Measurements from ENCODE around the gene POMC. TPM values are rescaled to one million over a fixed set of nuclear protein-coding genes. Genes with fewer than 3 reads are reported as not detected.

Gene POMC
- total RNA-seq, 1 experiment from 2014 or later = not detected

DNA sequence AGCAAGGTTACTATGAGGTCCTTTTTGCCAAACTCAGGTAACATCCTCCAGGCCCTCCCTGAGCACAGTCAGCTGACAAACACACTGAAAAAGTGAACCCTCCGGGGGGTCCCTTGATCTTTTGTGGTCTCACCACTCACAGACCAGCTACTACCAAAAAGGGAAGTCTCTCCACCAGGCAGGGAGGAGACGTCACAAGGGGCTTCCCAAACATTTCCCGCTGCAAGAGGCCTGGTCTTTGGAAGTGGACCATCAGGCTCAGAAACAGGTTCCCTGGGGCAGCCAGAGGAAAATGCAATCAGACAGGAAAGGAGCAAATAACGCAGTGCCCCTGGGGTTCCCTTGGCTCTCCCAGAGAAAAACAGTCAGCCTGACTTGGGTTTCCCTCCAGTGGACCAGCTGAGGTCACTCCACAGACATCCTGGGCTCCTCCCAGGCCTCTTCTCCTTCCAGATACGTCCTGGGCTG lies 38.7 kb upstream of the POMC start (continued):
- TF ChIP-seq, protein P1, sequence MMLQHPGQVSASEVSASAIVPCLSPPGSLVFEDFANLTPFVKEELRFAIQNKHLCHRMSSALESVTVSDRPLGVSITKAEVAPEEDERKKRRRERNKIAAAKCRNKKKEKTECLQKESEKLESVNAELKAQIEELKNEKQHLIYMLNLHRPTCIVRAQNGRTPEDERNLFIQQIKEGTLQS (IDR thresholded peaks at IDR 0.05) = no peak
- TF ChIP-seq FOSL1 (IDR thresholded peaks at IDR 0.05; ENCODE audit: low read depth) = no peak
- TF ChIP-seq JUND (IDR thresholded peaks at IDR 0.05) = no peak
- TF ChIP-seq EZH2 (IDR thresholded peaks at IDR 0.05) = no peak
- no peak for TF ChIP-seq CBX3 (IDR thresholded peaks at IDR 0.05; ENCODE audit: low read depth)
- TF ChIP-seq, protein P2, sequence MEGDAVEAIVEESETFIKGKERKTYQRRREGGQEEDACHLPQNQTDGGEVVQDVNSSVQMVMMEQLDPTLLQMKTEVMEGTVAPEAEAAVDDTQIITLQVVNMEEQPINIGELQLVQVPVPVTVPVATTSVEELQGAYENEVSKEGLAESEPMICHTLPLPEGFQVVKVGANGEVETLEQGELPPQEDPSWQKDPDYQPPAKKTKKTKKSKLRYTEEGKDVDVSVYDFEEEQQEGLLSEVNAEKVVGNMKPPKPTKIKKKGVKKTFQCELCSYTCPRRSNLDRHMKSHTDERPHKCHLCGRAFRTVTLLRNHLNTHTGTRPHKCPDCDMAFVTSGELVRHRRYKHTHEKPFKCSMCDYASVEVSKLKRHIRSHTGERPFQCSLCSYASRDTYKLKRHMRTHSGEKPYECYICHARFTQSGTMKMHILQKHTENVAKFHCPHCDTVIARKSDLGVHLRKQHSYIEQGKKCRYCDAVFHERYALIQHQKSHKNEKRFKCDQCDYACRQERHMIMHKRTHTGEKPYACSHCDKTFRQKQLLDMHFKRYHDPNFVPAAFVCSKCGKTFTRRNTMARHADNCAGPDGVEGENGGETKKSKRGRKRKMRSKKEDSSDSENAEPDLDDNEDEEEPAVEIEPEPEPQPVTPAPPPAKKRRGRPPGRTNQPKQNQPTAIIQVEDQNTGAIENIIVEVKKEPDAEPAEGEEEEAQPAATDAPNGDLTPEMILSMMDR (IDR thresholded peaks at IDR 0.05 in 2 of 3, conservative IDR thresholded peaks at IDR 0.05 in 1 of 3; ENCODE audit: borderline replicate concordance in 1 of 3, insufficient read depth in 1 of 3, low read depth in 2 of 3, low read length in 2 of 3) = no peak
- TF ChIP-seq ZFX (IDR thresholded peaks at IDR 0.05) = no peak
- TF ChIP-seq EGR1 (IDR thresholded peaks at IDR 0.05; ENCODE audit: low read depth) = no peak

DNA sequence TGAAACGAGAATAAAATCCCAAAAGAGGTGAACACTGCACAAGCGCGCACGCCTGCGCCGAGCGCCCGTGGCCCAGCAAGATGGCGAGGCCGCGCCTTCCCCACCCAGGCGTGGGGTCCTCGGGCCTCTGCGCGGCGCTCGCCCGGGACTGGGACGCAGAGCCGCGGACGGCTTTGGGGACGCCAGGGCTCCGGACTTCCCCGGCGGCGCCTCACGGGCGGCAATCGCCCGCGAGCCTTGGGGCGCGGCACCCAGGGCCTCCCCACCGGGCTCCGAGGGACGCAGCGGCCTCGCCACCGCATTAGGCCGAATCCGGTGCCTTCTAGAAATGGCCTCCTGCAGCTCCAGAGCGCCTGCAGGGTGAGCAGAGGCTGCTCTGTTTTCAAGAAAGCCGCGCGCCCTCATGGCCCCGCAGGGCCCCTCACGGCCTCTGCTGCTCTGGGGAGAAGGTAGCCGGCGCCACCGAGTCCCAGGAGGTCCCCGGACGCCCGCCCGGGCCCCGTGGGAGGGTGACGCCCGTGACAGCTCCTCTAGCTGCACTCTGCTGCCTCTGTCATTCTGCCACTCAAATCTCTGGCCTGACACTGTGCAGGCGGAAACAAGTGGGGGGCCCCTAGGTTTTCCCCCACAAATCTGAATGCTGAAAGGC lies 35.9 kb upstream of the POMC start:
- no peak overlapping the region for H3K27ac ChIP-seq (ENCODE audit: low read depth, low read length)
- H3K36me3 ChIP-seq (ENCODE audit: control insufficient read depth in 1 of 2, insufficient read depth in 2 of 2, low read length in 2 of 2) = no peaks in the 10 kb centered on the region
- no peaks in the 10 kb centered on the region for H3K27me3 ChIP-seq (ENCODE audit: insufficient read depth, low read length)
- intact Hi-C loops (cut with micrococcal nuclease) = no loop called here
- H3K9me3 ChIP-seq (ENCODE audit: control insufficient read depth in 1 of 2, insufficient read depth in 1 of 2, low read depth in 1 of 2, low read length in 2 of 2) = no peaks in the 10 kb centered on the region
- no peaks in the 10 kb centered on the region for H3K9me2 ChIP-seq (ENCODE audit: insufficient read depth)
- no peaks in the 10 kb centered on the region for H3K79me2 ChIP-seq (ENCODE audit: insufficient read depth, low read length)
- ChIA-PET RAD21 (ENCODE audit: low non-redundant PET in 1 of 2, low total read pairs in 2 of 2, uncharacterized antibody in 2 of 2, unreplicated experiment in 2 of 2) (no interaction called here), CTCF (no interaction called here), POLR2A (no interaction called here)
- BruUV-seq (replicated peaks) = no TSS peak
- TF ChIP-seq EZH2 (IDR thresholded peaks at IDR 0.05) = no peak
- no peak for TF ChIP-seq EGR1 (IDR thresholded peaks at IDR 0.05; ENCODE audit: low read depth)
- TF ChIP-seq RAD21 (IDR thresholded peaks at IDR 0.05; ENCODE audit: low read depth) = no peak
- no peak for TF ChIP-seq ZNF274 (IDR thresholded peaks at IDR 0.05; ENCODE audit: low read depth, low read length)
- TF ChIP-seq ELF1 (IDR thresholded peaks at IDR 0.05; ENCODE audit: borderline replicate concordance, low read depth) = no peak
- TF ChIP-seq POLR2AphosphoS5 (IDR thresholded peaks at IDR 0.05; ENCODE audit: low read depth, low read length) = no peak
- TF ChIP-seq SRF (IDR thresholded peaks at IDR 0.05; ENCODE audit: low read depth) = no peak
- TF ChIP-seq CEBPB (IDR thresholded peaks at IDR 0.05; ENCODE audit: low read depth) = no peak
- TF ChIP-seq POLR2A (IDR thresholded peaks at IDR 0.05; ENCODE audit: borderline replicate concordance, extremely low read depth, insufficient read depth, insufficient read length) = no peak
- TF ChIP-seq CBX3 (IDR thresholded peaks at IDR 0.05; ENCODE audit: low read depth) = no peak
- H3K4me2 ChIP-seq (ENCODE audit: low read length) = no peak overlapping the region
- no peak for DNase-seq (ENCODE audit: low read depth, low spot score)
- 0 out of 4 replicates have a peak, but pooled peaks cover 0 to 4% of the 10 kb centered on the region in 2 experiments for H3K4me1 ChIP-seq (ENCODE audit: control insufficient read depth in 1 of 2, insufficient read depth in 2 of 2, low read length in 2 of 2)
- H3K4me3 ChIP-seq (replicated peaks in 1 of 2; ENCODE audit: low read depth in 1 of 2, low read length in 2 of 2) = no peak overlapping the region
- no peak overlapping the region for H3K9ac ChIP-seq (ENCODE audit: low read length)
- H2AFZ ChIP-seq (ENCODE audit: low read depth, low read length, poor library complexity, severe bottlenecking) = no peak overlapping the region
- no peaks in the 10 kb centered on the region for H4K20me1 ChIP-seq (ENCODE audit: insufficient read depth)
- ATAC-seq = no peak
